GM21360 (cell line): ENCODE results near the gene PITPNM1.
"Not testable (repeated sequence)": the region's sequence is repeated elsewhere in the genome, so short reads cannot be mapped to it uniquely, and the experiment has no call there.

Source experiments
- ATAC-seq: cut with Tn5 transposase; IDR thresholded peaks from one replicate; pipeline ENCODE4 v1.9.1; 2021; ENCODE audit warnings: mild to moderate bottlenecking, moderate library complexity; ENCODE audit not compliant: unreplicated experiment

The PITPNM1 gene

GRCh38 chr11:67468056-67468455, 37.1 kb downstream of the PITPNM1 start:
- no peak for ATAC-seq

- ATAC-seq: no peak
Measured at GRCh38 chr11:67466962-67467771, 38.0 kb downstream of the PITPNM1 start.

GRCh38 chr11:67466367-67466766, 38.8 kb downstream of the PITPNM1 start:
- ATAC-seq: no peak

GRCh38 chr11:67465530-67465929, 39.6 kb downstream of the PITPNM1 start:
- not testable (repeated sequence) for ATAC-seq

GRCh38 chr11:67465189-67465510, 40.0 kb downstream of the PITPNM1 start:
- no peak for ATAC-seq

GRCh38 chr11:67464411-67465188, 40.6 kb downstream of the PITPNM1 start:
- no peak for ATAC-seq

GRCh38 chr11:67463680-67464410, 41.3 kb downstream of the PITPNM1 start:
- no peak for ATAC-seq

GRCh38 chr11:67463186-67463585, 42.0 kb downstream of the PITPNM1 start:
- no peak for ATAC-seq

GRCh38 chr11:67458266-67458665, 46.9 kb downstream of the PITPNM1 start:
- no peak for ATAC-seq

GRCh38 chr11:67457453-67457852, 47.7 kb downstream of the PITPNM1 start:
- no peak for ATAC-seq

- no peak for ATAC-seq
Measured at GRCh38 chr11:67456068-67456705, 49.0 kb downstream of the PITPNM1 start.

GRCh38 chr11:67455054-67455453, 50.1 kb downstream of the PITPNM1 start, which contains the start of gene CABP4:
Gene CABP4 (plus strand): TSS chr11:67455354. CDS start chr11:67455424, 70 bp downstream.
- ATAC-seq: no peak

DNA sequence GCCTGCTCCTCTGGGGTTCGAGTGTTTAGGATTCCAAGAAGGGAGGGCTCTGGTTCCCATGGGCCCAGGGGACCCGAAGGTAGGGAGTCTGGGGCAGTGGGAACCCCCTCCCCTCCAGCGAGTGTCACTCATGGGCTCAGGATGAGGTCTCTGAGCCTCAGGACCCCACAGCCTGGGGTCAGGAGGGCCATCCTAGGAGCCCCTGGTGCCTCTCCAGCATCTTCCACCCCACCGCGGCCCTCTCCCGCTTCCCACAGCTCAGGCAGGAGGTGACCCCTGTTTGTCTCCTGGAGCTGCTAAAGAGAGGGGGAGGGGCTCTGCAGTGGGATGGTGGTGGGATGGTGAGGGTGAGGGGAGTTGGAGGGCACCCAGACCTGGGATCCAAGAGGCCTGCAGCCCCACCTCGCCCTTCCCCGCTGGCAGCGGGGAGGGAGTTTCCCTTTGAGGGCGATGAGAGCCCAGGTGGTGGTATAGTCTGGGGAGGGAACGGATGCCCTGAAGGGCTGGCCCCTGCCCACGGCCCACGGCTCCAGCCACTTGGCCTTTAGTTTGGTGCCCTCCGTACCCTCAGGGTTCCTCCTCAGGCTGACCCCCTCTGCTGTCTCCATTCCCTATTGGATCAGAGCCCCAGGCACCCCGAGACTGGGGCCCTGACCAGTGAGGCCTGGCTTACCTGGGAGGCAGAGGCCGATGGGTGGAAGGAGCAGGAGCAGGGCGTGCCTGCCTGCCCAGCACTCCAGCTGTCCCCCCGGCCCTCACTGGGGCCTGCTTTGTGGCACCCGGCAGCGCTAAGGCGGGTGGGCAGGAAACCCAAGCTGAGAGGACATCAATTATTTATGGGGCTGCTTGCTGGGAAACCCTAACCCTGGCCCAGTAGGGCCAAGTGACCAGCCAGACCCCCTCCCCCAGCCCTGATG, 51.1 kb downstream of the PITPNM1 start:
- no peak for ATAC-seq

GRCh38 chr11:67452141-67452952, 52.8 kb downstream of the PITPNM1 start, which contains the start of gene GPR152:
Gene GPR152 (minus strand): TSS chr11:67452729. CDS start chr11:67452724, 5 bp downstream.
- ATAC-seq: no peak

DNA sequence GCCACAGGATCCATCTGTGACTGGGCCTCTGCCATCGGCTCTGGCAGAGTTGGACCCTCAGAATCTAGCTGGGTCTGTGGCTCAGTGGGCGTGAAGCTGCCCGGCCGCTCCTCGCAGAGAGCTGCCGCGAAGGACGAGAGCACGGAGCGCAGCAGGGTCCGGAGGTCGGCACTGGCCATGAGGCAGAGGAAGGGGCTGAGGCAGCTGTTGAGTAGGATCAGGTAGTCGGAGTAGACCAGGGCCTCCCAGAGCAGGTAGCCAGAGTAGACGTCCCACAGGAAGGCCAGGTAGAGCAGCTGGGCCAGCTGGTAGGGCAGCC, 53.5 kb downstream of the PITPNM1 start:
- no peak for ATAC-seq

DNA sequence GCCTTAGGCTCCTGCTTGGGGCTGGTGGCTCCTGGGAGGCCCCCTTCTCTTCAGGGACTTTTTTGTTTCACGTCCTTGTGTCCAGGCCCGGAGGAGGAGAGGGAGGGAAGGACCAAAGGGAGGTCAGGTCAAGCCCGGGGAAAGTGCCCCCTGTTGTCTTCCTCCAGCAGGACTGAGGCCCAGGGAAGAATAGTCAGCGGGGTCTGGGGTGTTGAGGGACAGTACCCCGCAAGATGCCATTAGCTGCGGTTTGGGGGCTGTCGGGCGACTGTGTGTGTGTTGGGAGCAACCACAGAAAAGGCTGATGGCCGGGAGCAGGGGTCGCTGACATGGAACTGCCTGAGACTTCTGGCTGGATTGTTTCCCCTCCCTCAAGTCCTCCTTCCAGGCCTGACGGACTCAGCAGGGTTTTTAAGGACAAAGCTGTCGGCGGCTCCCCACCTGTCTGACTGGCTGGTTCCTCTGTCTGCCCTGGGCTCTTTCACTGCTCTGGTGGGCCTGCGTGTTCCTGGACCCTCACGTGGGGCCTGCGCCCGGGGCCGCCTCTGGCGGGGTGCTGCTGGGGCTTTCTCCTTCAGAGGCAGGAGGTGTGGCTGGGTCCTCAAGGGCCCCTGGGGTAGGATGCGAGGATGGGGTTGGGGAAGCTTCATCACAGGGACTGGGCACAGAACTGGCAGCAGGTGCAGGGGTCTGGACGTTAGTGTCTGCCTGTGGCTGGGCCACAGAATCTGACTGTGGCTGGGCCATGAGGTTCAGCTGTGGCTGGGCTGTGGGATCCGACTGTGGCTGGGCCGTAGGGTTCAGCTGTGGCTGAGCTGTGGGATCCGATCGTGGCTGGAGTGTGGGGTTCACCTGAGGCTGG, 54.1 kb downstream of the PITPNM1 start:
- no peak for ATAC-seq

- no peak for ATAC-seq
Measured at GRCh38 chr11:67449116-67449844, 55.9 kb downstream of the PITPNM1 start.

- no peak for ATAC-seq
Measured at GRCh38 chr11:67448220-67448609, 56.9 kb downstream of the PITPNM1 start.
